Measurements from ENCODE around the gene PARL. TPM values are rescaled to one million over a fixed set of nuclear protein-coding genes. Genes with fewer than 3 reads are reported as not detected.

Gene PARL
- total and polyA plus RNA-seq, 10 of the 15 experiments (the other 5 are each of a cell fraction or from before 2014, with no cell fraction given), result 49.7 to 113 (median 77.2) TPM

DNA sequence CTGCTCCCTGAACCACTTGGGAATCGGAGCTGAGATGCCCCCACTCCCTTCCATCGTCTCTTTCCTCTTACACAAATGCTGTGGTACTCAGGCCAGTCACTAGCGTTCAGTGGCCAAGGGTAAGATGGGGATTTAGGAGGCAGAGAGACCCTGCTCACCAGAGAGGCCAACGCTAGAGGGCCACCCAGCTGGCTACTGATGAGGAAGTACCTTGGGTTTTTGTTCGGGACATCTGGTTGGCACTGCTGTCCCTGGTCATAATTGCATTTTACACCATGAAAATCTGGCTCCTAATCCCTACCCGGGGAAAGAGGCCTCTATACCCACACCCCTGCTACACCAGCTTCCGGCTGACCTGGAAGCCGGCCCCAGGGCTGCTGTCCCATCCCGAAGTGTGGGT lies 67.0 kb downstream of the PARL start:
- ChIA-PET CTCF (no interaction called here), RAD21 (ENCODE audit: unreplicated experiment) (no interaction called here), SMC1A (ENCODE audit: uncharacterized antibody, unreplicated experiment) (interaction anchor here (0.6 kb wide), 1 partner anchor 481 kb away, joined by 3 read pairs; no protein-coding TSS in a partner anchor), POLR2A (no interaction called here)
- Histone ChIP-seq H3K27ac (ENCODE audit: control insufficient read depth, insufficient read depth) (no peak overlapping the region), H3K9me3 (replicated peaks; ENCODE audit: control insufficient read depth, insufficient read depth, low read length) (no peaks in the 10 kb centered on the region), H3K79me2 (ENCODE audit: control insufficient read depth, insufficient read depth, low read length) (no peaks in the 10 kb centered on the region), H3K4me3 (no peak overlapping the region), H4K20me1 (ENCODE audit: control insufficient read depth, insufficient read depth) (no peaks in the 10 kb centered on the region), H3K4me1 (ENCODE audit: control insufficient read depth, insufficient read depth, low read length) (peaks cover 11% of the 10 kb centered on the region), H2AFZ (ENCODE audit: control insufficient read depth, low read depth, low read length) (no peak overlapping the region), H3K36me3 (ENCODE audit: control insufficient read depth in 2 of 2, insufficient read depth in 2 of 2, low read length in 1 of 2) (no peaks in the 10 kb centered on the region; a peak in 2 of 4 replicates), H3K27me3 (replicated peaks in 1 of 2; ENCODE audit: control insufficient read depth in 2 of 2, insufficient read depth in 2 of 2, low read length in 1 of 2) (no peaks in the 10 kb centered on the region), H3K4me2 (ENCODE audit: control insufficient read depth, insufficient read depth) (no peak overlapping the region), H3K9ac (ENCODE audit: control insufficient read depth, insufficient read depth, low read length) (no peak overlapping the region)
- BruUV-seq (replicated peaks), result no TSS peak
- FAIRE-seq (no peak), DNase-seq (ENCODE audit: low read depth, low spot score) (no peak), ATAC-seq (no peak)
- in situ Hi-C loops (cut with MboI), result no loop called here
- TF ChIP-seq, protein P1, sequence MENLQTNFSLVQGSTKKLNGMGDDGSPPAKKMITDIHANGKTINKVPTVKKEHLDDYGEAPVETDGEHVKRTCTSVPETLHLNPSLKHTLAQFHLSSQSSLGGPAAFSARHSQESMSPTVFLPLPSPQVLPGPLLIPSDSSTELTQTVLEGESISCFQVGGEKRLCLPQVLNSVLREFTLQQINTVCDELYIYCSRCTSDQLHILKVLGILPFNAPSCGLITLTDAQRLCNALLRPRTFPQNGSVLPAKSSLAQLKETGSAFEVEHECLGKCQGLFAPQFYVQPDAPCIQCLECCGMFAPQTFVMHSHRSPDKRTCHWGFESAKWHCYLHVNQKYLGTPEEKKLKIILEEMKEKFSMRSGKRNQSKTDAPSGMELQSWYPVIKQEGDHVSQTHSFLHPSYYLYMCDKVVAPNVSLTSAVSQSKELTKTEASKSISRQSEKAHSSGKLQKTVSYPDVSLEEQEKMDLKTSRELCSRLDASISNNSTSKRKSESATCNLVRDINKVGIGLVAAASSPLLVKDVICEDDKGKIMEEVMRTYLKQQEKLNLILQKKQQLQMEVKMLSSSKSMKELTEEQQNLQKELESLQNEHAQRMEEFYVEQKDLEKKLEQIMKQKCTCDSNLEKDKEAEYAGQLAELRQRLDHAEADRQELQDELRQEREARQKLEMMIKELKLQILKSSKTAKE (IDR thresholded peaks at IDR 0.05; ENCODE audit: low read depth, poor library complexity, severe bottlenecking), result no peak
- 0 out of 2 replicates have a peak, but pooled peaks have one; percentile 7 for TF ChIP-seq POLR2A (IDR thresholded peaks at IDR 0.05; ENCODE audit: low read depth, low read length)
- TF ChIP-seq SMAD1 (IDR thresholded peaks at IDR 0.05; ENCODE audit: low read depth, partially characterized antibody), result no peak
- WGBS (ENCODE audit: insufficient coverage, insufficient replicate concordance, low lambda C conversion rate, missing lambda C conversion rate), result 97% methylated on average over 9 of the region's 9 CpGs
- intact Hi-C loops (cut with micrococcal nuclease; ENCODE audit: unreplicated experiment), result no loop called here

- Histone ChIP-seq H3K36me3 (ENCODE audit: control insufficient read depth in 2 of 2, insufficient read depth in 2 of 2, low read length in 1 of 2) (no peaks in the 10 kb centered on the region; a peak in 2 of 4 replicates), H3K27me3 (replicated peaks in 1 of 2; ENCODE audit: control insufficient read depth in 2 of 2, insufficient read depth in 2 of 2, low read length in 1 of 2) (no peaks in the 10 kb centered on the region), H3K79me2 (ENCODE audit: control insufficient read depth, insufficient read depth, low read length) (no peaks in the 10 kb centered on the region), H3K9me3 (replicated peaks; ENCODE audit: control insufficient read depth, insufficient read depth, low read length) (no peaks in the 10 kb centered on the region), H3K4me2 (ENCODE audit: control insufficient read depth, insufficient read depth) (no peak overlapping the region), H4K20me1 (ENCODE audit: control insufficient read depth, insufficient read depth) (no peaks in the 10 kb centered on the region), H2AFZ (ENCODE audit: control insufficient read depth, low read depth, low read length) (no peak overlapping the region), H3K9ac (ENCODE audit: control insufficient read depth, insufficient read depth, low read length) (no peak overlapping the region), H3K4me3 (no peak overlapping the region), H3K27ac (ENCODE audit: control insufficient read depth, insufficient read depth) (no peak overlapping the region), H3K4me1 (ENCODE audit: control insufficient read depth, insufficient read depth, low read length) (peaks cover 11% of the 10 kb centered on the region)
- in situ Hi-C loops (cut with MboI), result no loop called here
- DNase-seq (ENCODE audit: low read depth, low spot score), result no peak
- RAD21 ChIA-PET (ENCODE audit: unreplicated experiment), result no interaction called here
- SMC1A ChIA-PET (ENCODE audit: uncharacterized antibody, unreplicated experiment), result no interaction called here
- CTCF ChIA-PET, result interaction anchor here (0.5 to 1.0 kb wide), 2 partner anchors 195 to 666 kb away, joined by 3 read pairs; no protein-coding TSS in a partner anchor
- no TSS peak for BruUV-seq (replicated peaks)
- no peak for ATAC-seq
- POLR2A ChIA-PET, result interaction anchor here (0.5 kb wide), 1 partner anchor 32 kb away, joined by 3 read pairs; no protein-coding TSS in a partner anchor
- no peak for FAIRE-seq
- TF ChIP-seq, protein P2, sequence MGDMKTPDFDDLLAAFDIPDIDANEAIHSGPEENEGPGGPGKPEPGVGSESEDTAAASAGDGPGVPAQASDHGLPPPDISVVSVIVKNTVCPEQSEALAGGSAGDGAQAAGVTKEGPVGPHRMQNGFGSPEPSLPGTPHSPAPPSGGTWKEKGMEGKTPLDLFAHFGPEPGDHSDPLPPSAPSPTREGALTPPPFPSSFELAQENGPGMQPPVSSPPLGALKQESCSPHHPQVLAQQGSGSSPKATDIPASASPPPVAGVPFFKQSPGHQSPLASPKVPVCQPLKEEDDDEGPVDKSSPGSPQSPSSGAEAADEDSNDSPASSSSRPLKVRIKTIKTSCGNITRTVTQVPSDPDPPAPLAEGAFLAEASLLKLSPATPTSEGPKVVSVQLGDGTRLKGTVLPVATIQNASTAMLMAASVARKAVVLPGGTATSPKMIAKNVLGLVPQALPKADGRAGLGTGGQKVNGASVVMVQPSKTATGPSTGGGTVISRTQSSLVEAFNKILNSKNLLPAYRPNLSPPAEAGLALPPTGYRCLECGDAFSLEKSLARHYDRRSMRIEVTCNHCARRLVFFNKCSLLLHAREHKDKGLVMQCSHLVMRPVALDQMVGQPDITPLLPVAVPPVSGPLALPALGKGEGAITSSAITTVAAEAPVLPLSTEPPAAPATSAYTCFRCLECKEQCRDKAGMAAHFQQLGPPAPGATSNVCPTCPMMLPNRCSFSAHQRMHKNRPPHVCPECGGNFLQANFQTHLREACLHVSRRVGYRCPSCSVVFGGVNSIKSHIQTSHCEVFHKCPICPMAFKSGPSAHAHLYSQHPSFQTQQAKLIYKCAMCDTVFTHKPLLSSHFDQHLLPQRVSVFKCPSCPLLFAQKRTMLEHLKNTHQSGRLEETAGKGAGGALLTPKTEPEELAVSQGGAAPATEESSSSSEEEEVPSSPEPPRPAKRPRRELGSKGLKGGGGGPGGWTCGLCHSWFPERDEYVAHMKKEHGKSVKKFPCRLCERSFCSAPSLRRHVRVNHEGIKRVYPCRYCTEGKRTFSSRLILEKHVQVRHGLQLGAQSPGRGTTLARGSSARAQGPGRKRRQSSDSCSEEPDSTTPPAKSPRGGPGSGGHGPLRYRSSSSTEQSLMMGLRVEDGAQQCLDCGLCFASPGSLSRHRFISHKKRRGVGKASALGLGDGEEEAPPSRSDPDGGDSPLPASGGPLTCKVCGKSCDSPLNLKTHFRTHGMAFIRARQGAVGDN (IDR thresholded peaks at IDR 0.05), result no peak
- TF ChIP-seq POLR2AphosphoS2 (IDR thresholded peaks at IDR 0.05; ENCODE audit: low read depth, low read length), result peak; percentile 2; the same call in 1 of the 2 replicates
- intact Hi-C loops (cut with micrococcal nuclease; ENCODE audit: unreplicated experiment), result no loop called here
- 88% methylated on average over 20 of the region's 20 CpGs for WGBS (ENCODE audit: insufficient coverage, insufficient replicate concordance, low lambda C conversion rate, missing lambda C conversion rate)
These were observed 67.8 kb downstream of the PARL start for GRCh38 chr3:183816681-183817510.
